ENCODE data around the gene NXT1.

Gene NXT1

DNA sequence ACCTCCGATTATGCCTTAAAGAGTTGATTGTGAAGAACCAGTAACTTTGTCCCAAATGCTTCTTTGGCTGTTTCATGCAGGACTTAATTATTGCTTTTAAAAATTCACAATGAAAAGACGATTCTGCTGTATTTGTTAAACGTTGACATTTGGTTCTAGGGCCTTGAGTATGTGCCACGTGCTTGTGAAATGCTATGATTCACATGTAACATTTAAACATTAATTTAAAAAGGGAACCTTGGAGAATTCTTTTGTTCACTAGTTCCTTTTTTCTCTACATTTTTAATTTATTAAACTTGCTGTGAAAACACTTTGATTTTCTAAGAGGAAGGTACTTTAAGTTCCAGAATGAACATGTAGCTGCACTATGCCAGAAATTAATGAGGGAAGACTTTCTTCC lies 20.9 kb downstream of the NXT1 start:
- TF ChIP-seq, protein P1, sequence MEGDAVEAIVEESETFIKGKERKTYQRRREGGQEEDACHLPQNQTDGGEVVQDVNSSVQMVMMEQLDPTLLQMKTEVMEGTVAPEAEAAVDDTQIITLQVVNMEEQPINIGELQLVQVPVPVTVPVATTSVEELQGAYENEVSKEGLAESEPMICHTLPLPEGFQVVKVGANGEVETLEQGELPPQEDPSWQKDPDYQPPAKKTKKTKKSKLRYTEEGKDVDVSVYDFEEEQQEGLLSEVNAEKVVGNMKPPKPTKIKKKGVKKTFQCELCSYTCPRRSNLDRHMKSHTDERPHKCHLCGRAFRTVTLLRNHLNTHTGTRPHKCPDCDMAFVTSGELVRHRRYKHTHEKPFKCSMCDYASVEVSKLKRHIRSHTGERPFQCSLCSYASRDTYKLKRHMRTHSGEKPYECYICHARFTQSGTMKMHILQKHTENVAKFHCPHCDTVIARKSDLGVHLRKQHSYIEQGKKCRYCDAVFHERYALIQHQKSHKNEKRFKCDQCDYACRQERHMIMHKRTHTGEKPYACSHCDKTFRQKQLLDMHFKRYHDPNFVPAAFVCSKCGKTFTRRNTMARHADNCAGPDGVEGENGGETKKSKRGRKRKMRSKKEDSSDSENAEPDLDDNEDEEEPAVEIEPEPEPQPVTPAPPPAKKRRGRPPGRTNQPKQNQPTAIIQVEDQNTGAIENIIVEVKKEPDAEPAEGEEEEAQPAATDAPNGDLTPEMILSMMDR (IDR thresholded peaks at IDR 0.05; ENCODE audit: insufficient read depth, low read length, poor library complexity, severe bottlenecking), result no peak
- no peak for DNase-seq (ENCODE audit: extremely low read depth, insufficient read length)
- Histone ChIP-seq H3K27me3 (replicated peaks; ENCODE audit: control insufficient read depth, insufficient read depth, low read length) (no peaks in the 10 kb centered on the region), H3K4me3 (replicated peaks; ENCODE audit: low read depth, low read length) (no peak overlapping the region), H3K36me3 (ENCODE audit: control insufficient read depth, insufficient read depth, low read length) (peaks cover 25% of the 10 kb centered on the region)

DNA sequence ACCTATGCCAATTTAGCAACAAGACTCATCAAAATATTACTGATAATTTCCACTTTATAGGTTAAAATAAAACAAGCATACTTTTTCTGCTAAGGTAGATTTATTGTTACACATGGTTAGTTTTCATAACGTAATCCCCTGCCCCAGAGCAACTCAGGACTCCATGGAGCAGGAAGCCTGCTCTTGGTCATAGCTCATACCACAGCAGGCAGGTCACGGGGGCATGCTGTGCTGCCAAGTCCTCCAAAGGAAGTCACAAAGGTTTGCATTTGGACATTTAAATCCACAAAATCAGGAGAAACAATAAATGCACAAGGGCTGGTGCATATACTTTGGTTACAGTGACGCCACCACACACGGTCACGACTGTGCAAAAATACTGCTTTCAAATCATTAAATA lies 23.9 kb downstream of the NXT1 start:
- no peak for DNase-seq (ENCODE audit: extremely low read depth, insufficient read length)

DNA sequence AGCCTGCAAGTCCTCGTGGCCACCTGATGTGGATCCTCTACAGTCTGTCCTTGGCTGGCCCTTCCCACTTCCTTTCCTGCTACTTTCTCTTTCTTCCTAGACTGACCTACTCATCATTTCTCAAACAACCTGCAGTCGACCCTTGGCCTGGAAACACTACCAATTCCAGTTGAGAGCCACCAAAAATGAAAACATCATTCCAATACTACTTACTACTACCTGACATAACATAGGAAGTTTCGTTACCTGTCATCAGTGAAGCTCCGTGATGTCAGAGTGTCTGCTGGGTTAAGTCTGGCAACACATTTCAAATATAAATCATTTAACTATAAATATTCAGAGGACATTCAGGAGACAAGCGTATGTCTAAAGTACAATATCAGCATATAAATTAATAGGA lies 25.2 kb downstream of the NXT1 start:
- H3K4me3 ChIP-seq (replicated peaks; ENCODE audit: low read depth, low read length), result no peak overlapping the region
- no peaks in the 10 kb centered on the region for H3K27me3 ChIP-seq (replicated peaks; ENCODE audit: control insufficient read depth, insufficient read depth, low read length)
- TF ChIP-seq, protein P1 (IDR thresholded peaks at IDR 0.05; ENCODE audit: insufficient read depth, low read length, poor library complexity, severe bottlenecking), result no peak
- peaks cover 12% of the 10 kb centered on the region for H3K36me3 ChIP-seq (ENCODE audit: control insufficient read depth, insufficient read depth, low read length)
- DNase-seq (ENCODE audit: extremely low read depth, insufficient read length), result no peak

More for the DNA sequence above, 23.9 kb downstream of the NXT1 start:
- no peaks in the 10 kb centered on the region for H3K27me3 ChIP-seq (replicated peaks; ENCODE audit: control insufficient read depth, insufficient read depth, low read length)
- TF ChIP-seq, protein P1 (IDR thresholded peaks at IDR 0.05; ENCODE audit: insufficient read depth, low read length, poor library complexity, severe bottlenecking), result no peak
- no peak overlapping the region for H3K4me3 ChIP-seq (replicated peaks; ENCODE audit: low read depth, low read length)
- H3K36me3 ChIP-seq (ENCODE audit: control insufficient read depth, insufficient read depth, low read length), result peaks cover 22% of the 10 kb centered on the region

DNA sequence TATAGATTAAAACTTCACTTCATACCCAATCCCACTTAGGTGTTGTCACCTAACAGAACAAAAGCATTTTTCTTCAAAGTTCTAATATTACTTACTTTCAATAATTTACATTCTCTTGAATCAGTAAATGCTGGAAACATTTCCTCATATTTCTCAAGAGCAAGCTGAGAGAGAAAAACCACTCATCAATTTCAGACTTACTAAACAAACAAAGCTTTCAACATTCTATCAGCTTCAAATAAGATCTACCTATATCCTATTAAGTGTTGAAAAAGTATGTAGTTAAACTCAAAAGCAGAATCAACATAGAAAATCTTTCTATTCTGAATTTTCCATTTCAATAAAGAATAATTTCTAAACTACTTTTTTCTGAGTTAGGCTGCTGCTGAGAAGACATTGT lies 29.2 kb downstream of the NXT1 start:
- no peak overlapping the region for H3K4me3 ChIP-seq (replicated peaks; ENCODE audit: low read depth, low read length)
- no peak for DNase-seq (ENCODE audit: extremely low read depth, insufficient read length)
- no peaks in the 10 kb centered on the region for H3K27me3 ChIP-seq (replicated peaks; ENCODE audit: control insufficient read depth, insufficient read depth, low read length)
- TF ChIP-seq, protein P1 (IDR thresholded peaks at IDR 0.05; ENCODE audit: insufficient read depth, low read length, poor library complexity, severe bottlenecking), result no peak
- H3K36me3 ChIP-seq (ENCODE audit: control insufficient read depth, insufficient read depth, low read length), result peaks cover 4% of the 10 kb centered on the region

DNA sequence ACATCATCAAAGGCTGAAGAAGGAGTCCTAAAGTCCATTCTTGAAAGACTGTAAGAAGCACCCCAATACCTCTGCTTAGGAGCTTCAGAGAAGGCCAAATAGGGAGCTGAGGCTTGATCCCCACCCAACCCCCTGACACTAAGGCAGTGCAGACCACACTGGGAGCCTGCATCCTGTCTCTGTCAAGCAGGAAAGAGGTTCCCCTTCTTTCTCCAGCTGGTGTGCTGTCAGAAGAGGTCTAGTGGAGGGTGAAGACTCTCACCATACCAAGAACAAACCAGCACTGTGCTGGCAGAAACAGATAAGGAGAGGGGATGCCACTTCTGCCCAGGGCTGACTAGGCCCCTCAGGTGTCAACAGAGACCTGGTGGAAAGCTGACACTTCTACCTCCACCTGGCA lies 31.3 kb downstream of the NXT1 start:
- Histone ChIP-seq H3K4me3 (replicated peaks; ENCODE audit: low read depth, low read length) (no peak overlapping the region), H3K36me3 (ENCODE audit: control insufficient read depth, insufficient read depth, low read length) (peaks cover 1% of the 10 kb centered on the region), H3K27me3 (replicated peaks; ENCODE audit: control insufficient read depth, insufficient read depth, low read length) (no peaks in the 10 kb centered on the region)
- no peak for DNase-seq (ENCODE audit: extremely low read depth, insufficient read length)
- TF ChIP-seq, protein P1 (IDR thresholded peaks at IDR 0.05; ENCODE audit: insufficient read depth, low read length, poor library complexity, severe bottlenecking), result no peak

Data from GM06990 (cell line).